ENCODE measurements around the gene ZNF664.

The ZNF664 gene

GRCh38 chr12:123972457-123973401 is at the start of gene ZNF664, which contains the start of gene CCDC92:
ZNF664 (plus strand) TSS chr12:123973215; CDS start chr12:124012145, 38,930 bp downstream.
CCDC92 (minus strand) TSS chr12:123972831; CDS start chr12:123944305, 28,526 bp downstream.
- DNase-seq: peak; percentile 92

GRCh38 chr12:123923927-123924326 is 49.1 kb upstream of the ZNF664 start:
- no peak for DNase-seq

- no peak for DNase-seq
These were observed 48.5 kb upstream of the ZNF664 start for GRCh38 chr12:123924539-123924938.

- no peak for DNase-seq
These were observed 44.6 kb upstream of the ZNF664 start for GRCh38 chr12:123928274-123928865.

GRCh38 chr12:123928897-123929296 is 44.1 kb upstream of the ZNF664 start:
- no peak for DNase-seq

GRCh38 chr12:123929946-123930583 is 43.0 kb upstream of the ZNF664 start:
- no peak for DNase-seq

GRCh38 chr12:123931686-123932321 is 41.2 kb upstream of the ZNF664 start:
- DNase-seq: no peak

- no peak for DNase-seq
These were observed 39.8 kb upstream of the ZNF664 start for GRCh38 chr12:123933214-123933613.

- DNase-seq: no peak
These were observed 38.9 kb upstream of the ZNF664 start for GRCh38 chr12:123934016-123934620.

- peak; percentile 49 for DNase-seq
These were observed 38.2 kb upstream of the ZNF664 start for GRCh38 chr12:123934829-123935228.

GRCh38 chr12:123935956-123936355 is 37.1 kb upstream of the ZNF664 start:
- no peak for DNase-seq

- DNase-seq: no peak
These were observed 36.5 kb upstream of the ZNF664 start for GRCh38 chr12:123936471-123936870.

GRCh38 chr12:123936956-123937706 is 35.9 kb upstream of the ZNF664 start:
- no peak for DNase-seq

- DNase-seq: peak; percentile 9
These were observed 35.1 kb upstream of the ZNF664 start for GRCh38 chr12:123937707-123938591.

- peak; percentile 14 for DNase-seq
These were observed 34.1 kb upstream of the ZNF664 start for GRCh38 chr12:123938679-123939480.

- no peak for DNase-seq
These were observed 33.0 kb upstream of the ZNF664 start for GRCh38 chr12:123939716-123940626.

GRCh38 chr12:123940627-123940966 is 32.4 kb upstream of the ZNF664 start:
- DNase-seq: no peak

GRCh38 chr12:123941000-123941399 is 32.0 kb upstream of the ZNF664 start:
- DNase-seq: no peak
